OCI-LY3 (cell line): ENCODE measurements around the gene CDC14A.
A peak's percentile ranks its signal among the peaks of the same experiment; 100 is the strongest.

ENCODE experiments used
- H2AFZ ChIP-seq: fragments of 200-600, 300-600 bp; shearing (Covaris generic); 2 replicates; pipeline ENCODE4 v1.6.0; 2014; ENCODE audit warnings: antibody characterized with exemption, low read depth, low read length
- H3K27ac ChIP-seq: fragments of 200-600, 300-600 bp; sonication (generic); 2 replicates; pipeline ENCODE4 v1.5.1; 2014; ENCODE audit warnings: mild to moderate bottlenecking, low read length, moderate library complexity, mixed read lengths
- H3K27me3 ChIP-seq: fragments of 200-600, 300-600 bp; sonication (generic); 2 replicates; pipeline ENCODE4 v1.6.1; 2014; ENCODE audit warnings: low read depth, low read length, mixed read lengths
- H3K36me3 ChIP-seq: fragments of 200-600, 300-600 bp; sonication (generic); replicated peaks from 2 replicates; pipeline ENCODE3; 2014; ENCODE audit warnings: low read depth, low read length, mixed read lengths
- H3K4me1 ChIP-seq: fragments of 300-600, 200-600 bp; sonication (generic); 2 replicates; pipeline ENCODE4 v1.6.1; 2014; ENCODE audit warnings: low read length, mixed read lengths
- H3K4me2 ChIP-seq: fragments of 200-600, 300-600 bp; sonication (generic); 2 replicates; pipeline ENCODE4 v1.6.1; 2014; ENCODE audit warnings: low read length, mixed read lengths
- H3K4me3 ChIP-seq: fragments of 300-600, 200-600 bp; sonication (generic); 2 replicates; pipeline ENCODE4 v1.5.1; 2014; ENCODE audit warnings: antibody characterized with exemption, mild to moderate bottlenecking, low read length, moderate library complexity
- H3K79me2 ChIP-seq: fragments of 300-600, 200-600 bp; shearing (Covaris generic); 2 replicates; pipeline ENCODE4 v1.6.1; 2014; ENCODE audit warnings: mild to moderate bottlenecking, low read length, mixed read lengths
- H3K9ac ChIP-seq: fragments of 300-600, 200-600 bp; shearing (Covaris generic); 2 replicates; pipeline ENCODE4 v1.6.0; 2014; ENCODE audit warnings: mild to moderate bottlenecking, low read length, moderate library complexity
- H3K9me3 ChIP-seq: fragments of 200-600, 300-600 bp; shearing (Covaris generic); 2 replicates; pipeline ENCODE4 v1.6.1; 2014; ENCODE audit warnings: low read length, mixed read lengths; ENCODE audit not compliant: insufficient read depth
- H4K20me1 ChIP-seq: fragments of 200-600, 300-600 bp; sonication (generic); 2 replicates; pipeline ENCODE4 v1.6.1; 2016; ENCODE audit warnings: low read length, mixed read lengths; ENCODE audit not compliant: insufficient read depth
- CTCF ChIP-seq: fragments of 200-600, 300-600 bp; sonication (generic); IDR thresholded peaks from 2 replicates; pipeline ENCODE4 v1.5.1; 2014; ENCODE audit warnings: antibody characterized with exemption, low read length, low read depth
- EZH2phosphoT487 ChIP-seq: fragments of 200-600 bp; shearing (Covaris generic); IDR thresholded peaks from 2 replicates; pipeline ENCODE4 v1.6.1; 2018; ENCODE audit warnings: antibody characterized with exemption, mixed run types, low read depth

The CDC14A gene

GRCh38 chr1:100350787-100351094 is 1.6 kb upstream of the CDC14A start:
- H3K27ac ChIP-seq: peak overlapping the region; percentile 93
- H3K4me1 ChIP-seq: peaks cover 18% of the 10 kb centered on the region
- 0 out of 2 replicates have a peak overlapping the region, but pooled peaks have one; percentile 38 for H2AFZ ChIP-seq
- H3K4me3 ChIP-seq: peak overlapping the region; percentile 96
- no peaks in the 10 kb centered on the region for H3K27me3 ChIP-seq
- TF ChIP-seq EZH2phosphoT487: no peak
- no peak for TF ChIP-seq CTCF
- H3K79me2 ChIP-seq: peaks cover 6% of the 10 kb centered on the region; the same call in 1 of the 2 replicates
- H3K9ac ChIP-seq: peak overlapping the region; percentile 92
- H3K4me2 ChIP-seq: peak overlapping the region; percentile 75
- peaks cover 6% of the 10 kb centered on the region for H3K36me3 ChIP-seq
- peaks cover 6% of the 10 kb centered on the region for H4K20me1 ChIP-seq
- H3K9me3 ChIP-seq: no peaks in the 10 kb centered on the region

DNA sequence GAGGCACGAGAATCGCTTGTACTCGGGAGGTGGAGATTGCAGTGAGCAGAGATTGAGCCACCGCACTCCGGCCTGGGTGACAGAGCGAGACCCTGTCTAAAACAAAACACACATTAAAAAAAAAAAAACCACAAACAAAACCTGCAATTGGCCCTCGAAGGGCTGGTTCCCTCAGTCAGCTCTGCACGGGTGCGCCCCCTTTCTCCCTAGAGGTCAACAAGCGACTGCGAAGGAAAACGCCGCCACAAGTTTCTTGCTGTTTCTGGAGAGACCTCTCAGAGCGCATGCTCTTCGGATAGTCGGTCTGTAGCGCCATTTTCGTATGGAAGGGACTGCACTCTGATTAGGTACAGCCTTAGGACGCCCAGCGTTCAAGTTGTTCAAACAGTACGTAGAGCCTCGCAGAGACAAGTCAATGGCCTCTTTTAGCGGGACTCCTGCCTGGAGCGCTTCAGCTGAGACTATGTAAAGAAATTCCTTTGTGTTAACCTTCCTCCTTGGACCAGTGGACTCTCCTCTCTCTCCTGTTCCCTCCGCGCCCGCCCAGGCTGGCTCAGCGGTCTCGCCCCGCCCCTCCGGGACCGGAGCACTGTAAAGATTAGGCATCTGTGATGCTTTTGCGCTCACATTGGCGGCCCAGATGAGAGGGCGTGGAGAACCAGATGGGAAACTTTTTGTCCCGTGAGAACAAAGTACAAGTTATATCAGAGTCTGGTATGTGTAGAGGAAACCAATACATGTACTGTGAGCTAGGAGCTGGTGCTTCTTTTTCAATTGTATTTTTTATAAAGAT is 1.0 kb upstream of the CDC14A start:
- H3K4me1 ChIP-seq: peaks cover 18% of the 10 kb centered on the region
- peaks cover 8% of the 10 kb centered on the region; the same call in 1 of the 2 replicates for H3K79me2 ChIP-seq
- H3K9me3 ChIP-seq: no peaks in the 10 kb centered on the region
- no peak for TF ChIP-seq EZH2phosphoT487
- peak; percentile 41 for TF ChIP-seq CTCF
- peak overlapping the region; percentile 75 for H3K4me2 ChIP-seq
- peaks cover 8% of the 10 kb centered on the region for H3K36me3 ChIP-seq
- H2AFZ ChIP-seq: peak overlapping the region; percentile 90
- peak overlapping the region; percentile 93 for H3K27ac ChIP-seq
- peak overlapping the region; percentile 92 for H3K9ac ChIP-seq
- peaks cover 6% of the 10 kb centered on the region for H4K20me1 ChIP-seq
- H3K27me3 ChIP-seq: no peaks in the 10 kb centered on the region
- H3K4me3 ChIP-seq: peak overlapping the region; percentile 96

DNA sequence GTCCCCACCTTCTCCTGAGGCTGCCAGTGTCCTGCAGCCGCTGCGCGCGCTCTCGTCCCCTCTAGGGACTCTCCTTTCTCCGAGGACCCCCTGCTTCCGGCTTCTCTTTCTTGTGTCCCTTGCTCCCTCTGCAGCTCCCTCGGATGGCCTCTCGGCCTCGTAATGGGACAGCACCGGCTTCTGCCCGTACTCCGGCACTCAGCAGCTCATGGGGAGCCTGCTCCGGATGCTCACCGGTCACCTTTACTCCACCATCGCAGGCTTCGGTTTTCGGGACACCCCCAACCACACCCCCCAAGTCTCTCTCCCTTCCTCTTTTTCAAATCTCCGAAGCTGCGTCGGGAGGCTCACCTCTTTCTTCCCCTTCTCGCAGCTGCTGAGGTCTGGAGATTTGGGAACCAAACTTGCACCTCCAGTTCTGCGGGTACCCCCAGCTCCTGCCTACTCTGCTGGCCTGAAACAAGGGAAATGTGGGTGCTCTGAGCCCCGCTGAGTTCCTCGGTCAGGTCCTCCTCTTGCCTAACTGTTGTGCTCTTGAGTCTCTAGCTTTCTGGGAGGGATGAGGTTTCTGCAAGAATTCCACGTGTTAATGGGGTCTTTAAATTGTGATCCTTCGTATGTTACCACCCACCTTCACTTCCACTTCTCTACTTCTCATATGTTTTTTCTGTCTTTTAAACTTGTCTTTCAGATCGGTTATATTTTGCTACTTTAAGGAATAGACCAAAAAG is 930 bp downstream of the CDC14A start:
- Histone ChIP-seq H3K27ac (peak overlapping the region; percentile 76), H3K9me3 (no peaks in the 10 kb centered on the region), H3K9ac (peak overlapping the region; percentile 92), H3K27me3 (no peaks in the 10 kb centered on the region), H3K36me3 (peaks cover 8% of the 10 kb centered on the region), H3K4me3 (peak overlapping the region; percentile 96), H2AFZ (peak overlapping the region; percentile 16; the same call in 1 of the 2 replicates), H3K79me2 (peaks cover 8% of the 10 kb centered on the region; the same call in 1 of the 2 replicates), H3K4me2 (peak overlapping the region; percentile 96), H3K4me1 (peaks cover 18% of the 10 kb centered on the region), H4K20me1 (peaks cover 6% of the 10 kb centered on the region)
- no peak for TF ChIP-seq CTCF
- no peak for TF ChIP-seq EZH2phosphoT487

GRCh38 chr1:100353988-100354387 is 1.7 kb downstream of the CDC14A start:
- H3K79me2 ChIP-seq: peaks cover 8% of the 10 kb centered on the region; the same call in 1 of the 2 replicates
- no peak overlapping the region for H3K9ac ChIP-seq
- TF ChIP-seq EZH2phosphoT487 (no peak), CTCF (no peak)
- H3K27me3 ChIP-seq: no peaks in the 10 kb centered on the region
- no peak overlapping the region for H3K27ac ChIP-seq
- peaks cover 8% of the 10 kb centered on the region for H3K36me3 ChIP-seq
- no peaks in the 10 kb centered on the region for H3K9me3 ChIP-seq
- H3K4me2 ChIP-seq: peak overlapping the region; percentile 96
- no peak overlapping the region for H2AFZ ChIP-seq
- H4K20me1 ChIP-seq: peaks cover 6% of the 10 kb centered on the region
- peak overlapping the region; percentile 96 for H3K4me3 ChIP-seq
- H3K4me1 ChIP-seq: peaks cover 20% of the 10 kb centered on the region
